Endothelial cell (in vitro differentiated cells): Measurements from ENCODE around the gene DMBX1. TPM values are rescaled to one million over a fixed set of nuclear protein-coding genes. Genes with fewer than 3 reads are reported as not detected.
A peak's percentile ranks its signal among the peaks of the same experiment; 100 is the strongest.

Experiments used
- DNase-seq: peaks from one replicate; pipeline ENCODE4 v3.0.0; 2021; ENCODE audit warnings: low spot score
- H3K27ac Mint-ChIP-seq: one replicate; pipeline ENCODE4 v1.8.0; 2021; ENCODE audit warnings: mixed read lengths, inconsistent platforms; ENCODE audit not compliant: unreplicated experiment
- H3K27me3 Mint-ChIP-seq: one replicate; pipeline ENCODE4 v1.8.0; 2021; ENCODE audit warnings: mild to moderate bottlenecking, moderate library complexity, mixed read lengths, inconsistent platforms; ENCODE audit not compliant: unreplicated experiment
- H3K36me3 Mint-ChIP-seq: one replicate; pipeline ENCODE4 v1.8.0; 2021; ENCODE audit warnings: mild to moderate bottlenecking, low read depth, mixed read lengths, inconsistent platforms; ENCODE audit not compliant: unreplicated experiment
- H3K4me1 Mint-ChIP-seq: one replicate; pipeline ENCODE4 v1.8.0; 2021; ENCODE audit warnings: mild to moderate bottlenecking, mixed read lengths, inconsistent platforms; ENCODE audit not compliant: unreplicated experiment
- H3K4me3 Mint-ChIP-seq: one replicate; pipeline ENCODE4 v1.8.0; 2021; ENCODE audit warnings: mild to moderate bottlenecking, mixed read lengths, inconsistent platforms; ENCODE audit not compliant: unreplicated experiment
- H3K9me3 Mint-ChIP-seq: one replicate; pipeline ENCODE4 v1.8.0; 2021; ENCODE audit warnings: mixed read lengths, inconsistent platforms; ENCODE audit not compliant: unreplicated experiment
- total RNA-seq: library from RNA; stranded (reverse); fragmentation: NEBNext Ultra II Directional; extraction: Animal tissue kit (Norgen Biotek cat#: 25700); gene quantifications from one replicate; pipeline ENCODE4 v1.2.1, GENCODE V29; 2021; ENCODE audit not compliant: unreplicated experiment
- TF ChIP-seq, protein P1 (sequence below): fragments of 200-600 bp; sonication (generic); IDR thresholded peaks from one replicate; pipeline ENCODE4 v1.5.0; 2021; ENCODE audit warnings: antibody characterized with exemption; ENCODE audit not compliant: unreplicated experiment

The DMBX1 gene
- total RNA-seq, 1 donor from 2014 or later: not detected

GRCh38 chr1:46477153-46477929, 12.3 kb upstream of the DMBX1 start:
- H3K9me3 Mint-ChIP-seq: no peaks in the 10 kb centered on the region
- H3K36me3 Mint-ChIP-seq: no peaks in the 10 kb centered on the region
- no peak overlapping the region for H3K27ac Mint-ChIP-seq
- H3K4me3 Mint-ChIP-seq: no peak overlapping the region
- no peaks in the 10 kb centered on the region for H3K4me1 Mint-ChIP-seq
- TF ChIP-seq, protein P1, sequence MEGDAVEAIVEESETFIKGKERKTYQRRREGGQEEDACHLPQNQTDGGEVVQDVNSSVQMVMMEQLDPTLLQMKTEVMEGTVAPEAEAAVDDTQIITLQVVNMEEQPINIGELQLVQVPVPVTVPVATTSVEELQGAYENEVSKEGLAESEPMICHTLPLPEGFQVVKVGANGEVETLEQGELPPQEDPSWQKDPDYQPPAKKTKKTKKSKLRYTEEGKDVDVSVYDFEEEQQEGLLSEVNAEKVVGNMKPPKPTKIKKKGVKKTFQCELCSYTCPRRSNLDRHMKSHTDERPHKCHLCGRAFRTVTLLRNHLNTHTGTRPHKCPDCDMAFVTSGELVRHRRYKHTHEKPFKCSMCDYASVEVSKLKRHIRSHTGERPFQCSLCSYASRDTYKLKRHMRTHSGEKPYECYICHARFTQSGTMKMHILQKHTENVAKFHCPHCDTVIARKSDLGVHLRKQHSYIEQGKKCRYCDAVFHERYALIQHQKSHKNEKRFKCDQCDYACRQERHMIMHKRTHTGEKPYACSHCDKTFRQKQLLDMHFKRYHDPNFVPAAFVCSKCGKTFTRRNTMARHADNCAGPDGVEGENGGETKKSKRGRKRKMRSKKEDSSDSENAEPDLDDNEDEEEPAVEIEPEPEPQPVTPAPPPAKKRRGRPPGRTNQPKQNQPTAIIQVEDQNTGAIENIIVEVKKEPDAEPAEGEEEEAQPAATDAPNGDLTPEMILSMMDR: peak; percentile 78
- DNase-seq: peak; percentile 73
- H3K27me3 Mint-ChIP-seq: peaks cover 4% of the 10 kb centered on the region

- TF ChIP-seq, protein P1: no peak
- no peaks in the 10 kb centered on the region for H3K4me1 Mint-ChIP-seq
- DNase-seq: no peak
- H3K4me3 Mint-ChIP-seq: no peak overlapping the region
- peaks cover 4% of the 10 kb centered on the region for H3K27me3 Mint-ChIP-seq
- H3K27ac Mint-ChIP-seq: peak overlapping the region; percentile 13
- H3K9me3 Mint-ChIP-seq: no peaks in the 10 kb centered on the region
- no peaks in the 10 kb centered on the region for H3K36me3 Mint-ChIP-seq
These were observed 10.7 kb upstream of the DMBX1 start for GRCh38 chr1:46478721-46479485.

DNA sequence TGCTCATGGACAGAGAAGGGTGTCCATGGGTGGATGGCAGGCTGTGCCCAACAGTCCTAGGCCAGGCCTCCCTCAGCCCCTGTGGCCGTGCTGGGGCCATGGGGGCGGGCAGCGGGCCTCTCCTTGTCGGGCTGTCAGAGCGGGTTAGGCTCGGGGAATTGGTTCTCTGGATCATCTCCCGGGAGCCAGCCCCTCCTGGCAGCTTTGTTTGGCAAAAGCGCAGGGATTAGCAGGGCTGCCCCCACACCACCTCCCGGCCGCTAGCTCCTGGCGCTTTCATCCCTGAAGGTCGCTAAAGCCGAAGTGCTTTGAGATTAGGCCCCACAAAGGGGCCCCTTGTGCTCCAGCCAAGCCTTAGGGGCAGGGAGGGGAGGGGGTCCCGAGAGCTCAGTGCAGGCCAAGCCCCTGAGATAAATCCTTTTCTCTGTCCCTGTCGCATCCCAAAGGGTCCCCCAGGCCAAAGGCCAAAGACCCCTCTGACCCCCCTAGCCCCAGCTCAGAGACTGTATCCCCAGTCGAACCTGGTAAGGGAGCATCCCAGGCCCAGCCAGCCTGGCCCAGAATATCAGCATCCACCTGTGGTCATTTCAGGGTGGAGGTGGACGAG, 9.8 kb upstream of the DMBX1 start:
- no peak overlapping the region for H3K27ac Mint-ChIP-seq
- DNase-seq: no peak
- no peak overlapping the region for H3K4me3 Mint-ChIP-seq
- peaks cover 4% of the 10 kb centered on the region for H3K27me3 Mint-ChIP-seq
- H3K36me3 Mint-ChIP-seq: no peaks in the 10 kb centered on the region
- TF ChIP-seq, protein P1: no peak
- H3K9me3 Mint-ChIP-seq: no peaks in the 10 kb centered on the region
- no peaks in the 10 kb centered on the region for H3K4me1 Mint-ChIP-seq

- DNase-seq: no peak
- Mint-ChIP-seq H3K27me3 (peaks cover 10% of the 10 kb centered on the region), H3K36me3 (no peaks in the 10 kb centered on the region), H3K4me1 (no peaks in the 10 kb centered on the region), H3K27ac (no peak overlapping the region), H3K9me3 (no peaks in the 10 kb centered on the region), H3K4me3 (no peak overlapping the region)
- TF ChIP-seq, protein P1: no peak
These were observed 8.5 kb upstream of the DMBX1 start for GRCh38 chr1:46480959-46481646.
